ENCODE results near the gene CTNNA2. TPM values are rescaled to one million over a fixed set of nuclear protein-coding genes. Genes with fewer than 3 reads are reported as not detected.

CTNNA2 gene
- total and polyA plus RNA-seq, 2 of the 8 experiments (the other 6 are each of a cell fraction or from before 2014, with no cell fraction given): 3.9 to 9.0 TPM

GRCh38 chr2:79700651-79701050, 187.8 kb downstream of the CTNNA2 start:
- Histone ChIP-seq H3K4me1 (replicated peaks in 1 of 4; ENCODE audit: control insufficient read depth in 3 of 4, insufficient read depth in 4 of 4, low read length in 3 of 4) (no peaks in the 10 kb centered on the region), H3K18ac (ENCODE audit: extremely low read depth, low read length) (no peak overlapping the region), H2AFZ (ENCODE audit: low read length) (no peak overlapping the region), H4K8ac (ENCODE audit: extremely low read depth, insufficient read depth, low read length) (no peak overlapping the region), H3K79me2 (ENCODE audit: control insufficient read depth in 1 of 2, insufficient read depth in 2 of 2, low read length in 2 of 2) (no peaks in the 10 kb centered on the region), H3K27me3 (replicated peaks in 1 of 4; ENCODE audit: control insufficient read depth in 3 of 4, extremely low read depth in 1 of 4, insufficient read depth in 3 of 4, low read length in 3 of 4) (no peaks in the 10 kb centered on the region), H3K14ac (ENCODE audit: insufficient read length) (no peak overlapping the region), H2BK20ac (ENCODE audit: low read length) (no peak overlapping the region), H3K56ac (replicated peaks; ENCODE audit: insufficient read length, low read depth, low read length) (no peak overlapping the region), H3K4me3 (ENCODE audit: extremely low read depth in 1 of 4, insufficient read depth in 2 of 4, low read depth in 3 of 4, low read length in 4 of 4) (no peak overlapping the region), H3K23me2 (ENCODE audit: low read depth, low read length) (no peaks in the 10 kb centered on the region), H3K9ac (replicated peaks in 1 of 4; ENCODE audit: extremely low read depth in 1 of 4, low read depth in 3 of 4, low read length in 3 of 4) (no peak overlapping the region), H2BK15ac (ENCODE audit: low read length) (no peak overlapping the region), H3K23ac (ENCODE audit: insufficient read length) (no peak overlapping the region), H3K27ac (ENCODE audit: low read depth, low read length) (no peak overlapping the region), H3K79me1 (ENCODE audit: low read depth, low read length) (no peaks in the 10 kb centered on the region), H2BK120ac (replicated peaks; ENCODE audit: low read depth, low read length) (no peak overlapping the region), H4K20me1 (replicated peaks in 1 of 2; ENCODE audit: control insufficient read depth in 1 of 2, insufficient read depth in 2 of 2, low read length in 2 of 2) (no peaks in the 10 kb centered on the region), H2AK5ac (ENCODE audit: low read depth, low read length) (no peak overlapping the region), H4K5ac (ENCODE audit: insufficient read length, low read depth, low read length) (no peak overlapping the region), H3K36me3 (ENCODE audit: control insufficient read depth in 2 of 4, insufficient read depth in 4 of 4, low read length in 3 of 4) (no peaks in the 10 kb centered on the region), H2BK5ac (ENCODE audit: low read depth, low read length) (no peak overlapping the region), H3K9me3 (ENCODE audit: insufficient read depth in 2 of 2, low read depth in 1 of 2, low read length in 1 of 2) (no peaks in the 10 kb centered on the region), H3K4ac (replicated peaks; ENCODE audit: insufficient read length, low read depth, low read length) (no peak overlapping the region), H2BK12ac (ENCODE audit: low read depth, low read length) (no peak overlapping the region), H3K4me2 (ENCODE audit: insufficient read depth in 1 of 2, low read depth in 2 of 2, low read length in 2 of 2) (no peak overlapping the region), H4K91ac (replicated peaks; ENCODE audit: insufficient read length, low read length) (no peak overlapping the region)
- ChIA-PET POLR2A (ENCODE audit: partially characterized antibody) (no interaction called here), CTCF (ENCODE audit: partially characterized antibody) (interaction anchor here (1.0 kb wide), 1 partner anchor 31 kb away, joined by 3 read pairs; no protein-coding TSS in a partner anchor)
- 91% methylated on average over 3 of the region's 3 CpGs; no CpG with 5 or more reads in 1 of the 2 experiments for WGBS, 2 experiments (ENCODE audit: extremely low coverage in 1 of 2, insufficient coverage in 1 of 2, insufficient read length in 1 of 2, insufficient replicate concordance in 2 of 2, low coverage in 1 of 2, low lambda C conversion rate in 2 of 2, missing lambda C conversion rate in 1 of 2)
- no peak for FAIRE-seq
- no peak for DNase-seq (ENCODE audit: low read depth in 1 of 2, low spot score in 2 of 2)
- TF ChIP-seq GABPA (IDR thresholded peaks at IDR 0.05; ENCODE audit: borderline replicate concordance, insufficient read depth, low read length) (no peak), RFX5 (IDR thresholded peaks at IDR 0.05; ENCODE audit: borderline replicate concordance, low read depth, low read length) (no peak), YY1 (IDR thresholded peaks at IDR 0.05; ENCODE audit: low read depth, low read length) (no peak)

Data from H1 (cell line).